Right forelimb (tissue), 1 donor: Measurements from ENCODE around the gene RTL10.
A peak's percentile ranks its signal among the peaks of the same experiment; 100 is the strongest.

Source experiments
- DNase-seq: peaks from one replicate; pipeline ENCODE4 v3.0.0-alpha.2; 2018

The RTL10 gene

DNA sequence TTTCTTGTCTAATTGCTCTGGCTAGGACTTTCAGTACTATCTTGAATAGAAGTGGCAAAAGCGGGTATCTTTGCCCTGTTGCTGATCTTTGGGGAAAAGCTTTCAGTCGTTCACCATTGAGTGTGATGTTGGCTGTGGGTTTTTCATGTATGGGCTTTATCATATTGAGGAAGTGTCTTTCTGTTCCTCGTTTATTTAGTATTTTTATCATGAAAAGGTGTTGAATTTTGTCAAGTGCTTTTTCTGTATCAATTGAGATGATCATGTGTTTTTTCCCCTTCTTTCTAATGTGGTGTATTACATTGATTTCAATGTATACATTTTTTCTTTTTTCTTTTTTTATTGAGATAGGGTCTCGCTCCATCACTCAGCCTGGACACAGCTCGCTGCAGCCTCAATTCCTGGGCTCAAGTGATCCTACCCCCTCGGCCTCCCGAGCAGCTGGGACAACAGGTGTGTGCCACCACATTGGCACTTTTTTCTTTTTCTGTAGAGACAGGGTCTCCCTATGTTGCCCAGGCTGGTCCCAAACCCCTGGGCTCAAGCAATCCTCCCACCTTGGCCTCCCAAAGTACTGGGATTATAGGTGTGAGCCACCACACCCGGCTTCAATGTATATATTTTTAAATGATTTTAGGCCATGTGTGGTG, 5.3 kb upstream of the RTL10 start:
- no peak for DNase-seq

- no peak for DNase-seq
Observed at GRCh38 chr22:19857382-19857781, 2.7 kb upstream of the RTL10 start.

DNA sequence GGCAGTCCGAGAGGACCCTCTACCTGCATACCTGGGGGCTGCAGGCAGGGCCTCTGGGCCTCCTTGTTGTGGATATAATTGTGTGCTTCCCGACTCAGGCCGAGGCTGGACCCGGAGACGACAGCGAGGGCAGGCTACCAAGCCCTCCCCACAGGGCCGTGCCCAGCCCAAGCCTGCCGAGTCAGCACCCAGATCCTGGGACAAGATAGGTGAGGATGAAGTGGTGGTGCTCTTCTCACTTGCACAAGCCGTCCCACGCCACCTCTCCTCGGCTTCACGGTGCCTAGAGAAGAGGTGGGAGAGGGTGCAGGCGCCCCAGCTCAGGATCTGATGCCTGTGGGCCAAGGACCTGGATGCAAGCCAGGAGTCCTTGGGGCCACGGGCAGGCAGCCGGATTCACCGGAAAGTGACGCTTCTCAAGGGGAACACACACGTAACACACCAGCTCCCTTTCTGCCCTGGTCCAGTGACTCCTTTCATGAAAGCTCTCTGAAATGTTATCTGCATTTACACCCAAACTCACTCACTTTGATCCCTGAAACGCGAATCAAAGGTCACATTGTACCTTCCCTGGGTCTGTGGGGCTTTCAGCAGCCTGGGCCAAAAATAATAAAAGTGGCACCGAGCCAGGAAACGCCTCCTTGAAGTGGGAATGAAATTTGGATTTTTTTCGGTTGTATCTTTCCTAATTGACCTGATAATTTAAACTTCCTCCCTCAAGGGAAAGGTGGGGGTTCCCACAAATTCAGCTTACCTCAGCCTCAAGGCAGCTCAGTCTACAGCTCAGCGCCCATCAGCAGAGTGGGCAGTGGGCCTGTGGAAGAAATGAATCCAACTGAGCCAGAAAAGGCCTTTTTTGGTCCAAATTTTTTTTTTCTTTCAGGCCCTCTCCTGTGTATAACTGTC, 1.1 kb upstream of the RTL10 start:
- peak; percentile 52 for DNase-seq

DNA sequence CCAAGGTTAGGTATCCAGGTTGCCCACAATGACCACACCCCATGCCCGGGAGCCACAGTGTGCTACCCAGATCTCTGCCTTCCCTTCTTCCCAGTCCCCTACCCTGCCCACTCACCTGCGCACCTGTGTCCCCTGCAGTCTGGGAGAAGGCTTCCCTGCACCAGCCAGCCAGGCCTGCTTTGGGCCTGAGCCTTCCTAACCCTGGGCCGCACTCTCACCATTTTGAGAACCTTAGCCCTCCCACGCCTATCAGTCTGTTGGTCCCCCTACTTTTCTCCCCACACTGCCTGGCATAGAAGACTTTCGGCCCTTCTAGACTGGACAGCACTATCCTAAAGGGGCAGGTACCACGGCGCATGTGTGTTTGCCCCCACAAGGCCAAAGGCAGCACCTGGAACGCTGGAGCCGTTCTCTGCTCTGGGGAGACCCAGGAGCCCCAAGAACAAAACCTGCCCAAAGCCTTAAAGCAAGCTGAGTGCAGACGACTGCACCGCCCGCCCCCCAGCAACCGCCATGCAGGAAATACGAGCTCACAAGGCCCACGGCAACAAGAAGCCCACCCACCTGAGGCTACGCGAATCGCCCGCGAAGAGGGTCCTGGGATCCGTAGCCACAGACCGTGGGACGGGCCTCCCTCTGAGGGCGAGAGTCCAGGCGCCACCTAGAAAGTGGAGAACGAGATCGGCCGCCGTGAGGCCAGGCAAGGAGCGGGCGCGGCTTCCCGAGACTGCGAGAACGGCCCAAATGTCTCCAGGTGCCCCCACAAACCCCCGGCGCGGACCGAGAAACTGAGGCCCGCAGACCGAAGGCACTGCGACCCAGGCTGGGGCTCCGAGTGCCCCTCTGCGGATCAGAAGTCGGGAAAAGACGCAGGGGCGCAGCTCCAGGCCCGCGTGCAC, 546 bp downstream of the RTL10 start:
- no peak for DNase-seq

GRCh38 chr22:19853058-19853878, 1.4 kb downstream of the RTL10 start:
- DNase-seq = no peak

- DNase-seq = no peak
Observed at GRCh38 chr22:19852177-19852781, 2.4 kb downstream of the RTL10 start.

- DNase-seq = no peak
Observed at GRCh38 chr22:19851291-19852176, 3.1 kb downstream of the RTL10 start.

GRCh38 chr22:19850763-19851109, 3.9 kb downstream of the RTL10 start:
- DNase-seq = no peak

- DNase-seq = no peak
Observed at GRCh38 chr22:19849835-19850762, 4.6 kb downstream of the RTL10 start.

DNA sequence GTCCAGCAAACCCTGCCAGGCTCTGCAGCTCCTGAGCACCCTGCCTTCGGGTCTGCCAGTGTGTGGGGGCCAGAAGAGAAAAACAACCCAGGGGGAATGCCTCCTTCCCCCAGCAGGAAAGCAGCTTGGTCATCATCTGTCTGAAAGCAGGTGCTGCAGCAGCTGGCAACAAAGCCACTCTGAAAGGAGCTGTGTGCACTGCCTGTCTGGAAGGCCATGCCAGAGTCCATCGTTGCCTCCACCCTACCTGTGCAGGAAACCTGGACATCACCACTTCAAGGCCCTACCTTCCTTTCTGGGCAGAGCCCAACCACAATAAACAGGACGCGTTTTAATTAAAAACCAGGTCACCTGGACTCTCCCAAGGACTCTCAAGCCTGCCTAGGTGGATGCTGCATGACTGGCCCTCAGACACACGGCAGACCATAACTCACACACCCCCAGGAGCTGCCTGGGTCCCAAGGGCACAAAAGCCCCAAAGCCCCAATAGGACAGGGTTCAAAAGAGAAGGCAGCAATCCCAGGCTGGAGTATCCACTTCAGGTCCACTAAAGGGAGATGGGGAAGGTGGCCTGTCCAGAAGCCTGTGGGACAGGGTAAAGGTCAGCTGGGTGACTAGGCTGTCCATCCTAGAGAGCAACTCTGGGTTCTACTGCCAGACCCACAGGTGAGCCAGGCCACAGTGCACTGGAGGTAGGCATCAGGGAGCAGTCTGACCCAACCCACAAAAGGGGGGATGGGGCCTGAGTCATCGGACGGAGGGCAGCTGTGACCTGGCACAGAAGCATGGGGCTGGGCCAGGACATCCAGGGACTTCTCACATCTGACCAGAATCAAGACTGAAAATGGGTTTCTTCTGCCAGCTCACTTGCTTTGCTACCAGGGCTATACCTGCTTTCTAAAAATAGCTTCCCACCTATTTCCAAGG, 6.1 kb downstream of the RTL10 start:
- no peak for DNase-seq

DNA sequence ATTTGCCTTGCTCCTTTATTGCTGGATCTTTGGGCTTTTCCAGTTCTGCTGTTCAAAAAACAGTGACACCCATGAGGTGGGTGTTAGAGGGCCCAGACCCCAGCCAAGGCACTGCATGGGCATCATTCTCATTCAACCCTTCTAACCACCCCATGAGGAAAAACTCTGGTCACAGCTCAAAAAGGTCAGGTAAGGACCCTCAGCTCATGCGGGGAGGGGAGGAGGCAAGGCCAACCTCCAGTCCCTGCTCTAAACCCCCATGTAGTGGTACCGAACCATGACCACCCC, 7.4 kb downstream of the RTL10 start:
- DNase-seq = no peak

DNA sequence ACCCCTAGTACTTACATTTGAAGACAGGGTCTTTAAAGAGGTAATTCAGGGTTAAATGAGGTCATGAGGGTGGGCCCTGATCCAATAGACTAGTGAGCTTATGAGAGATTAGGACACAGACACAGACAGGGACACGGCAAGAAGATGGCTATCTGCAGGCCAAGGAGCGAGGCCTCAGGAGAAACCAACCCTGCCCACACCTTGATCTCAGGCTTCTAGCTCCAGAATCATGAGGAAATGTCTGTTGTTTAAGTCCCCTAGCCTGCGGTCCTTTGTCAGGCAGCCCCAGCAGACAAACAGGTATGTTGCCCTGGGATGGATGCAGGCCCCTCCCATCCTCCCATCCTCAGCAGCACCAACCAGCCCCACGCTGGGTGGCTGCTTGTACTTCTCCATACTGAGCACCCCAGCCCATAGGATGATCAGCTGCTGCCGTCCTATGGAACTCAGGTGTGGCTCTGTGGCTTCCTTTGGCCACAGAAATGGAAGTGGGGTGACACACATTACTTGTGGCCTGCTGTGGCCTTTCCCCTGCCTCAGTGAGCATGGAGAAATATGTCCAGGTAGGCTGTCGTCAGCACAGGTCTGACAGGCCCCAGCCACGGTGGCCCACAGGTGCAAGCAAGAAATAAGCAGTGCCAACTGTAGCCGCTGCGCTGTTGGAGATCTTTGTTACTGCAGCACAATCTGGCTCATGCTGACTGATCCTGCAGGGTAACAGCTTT, 7.9 kb downstream of the RTL10 start:
- DNase-seq = no peak

GRCh38 chr22:19845054-19845722, 9.5 kb downstream of the RTL10 start:
- DNase-seq = no peak

DNA sequence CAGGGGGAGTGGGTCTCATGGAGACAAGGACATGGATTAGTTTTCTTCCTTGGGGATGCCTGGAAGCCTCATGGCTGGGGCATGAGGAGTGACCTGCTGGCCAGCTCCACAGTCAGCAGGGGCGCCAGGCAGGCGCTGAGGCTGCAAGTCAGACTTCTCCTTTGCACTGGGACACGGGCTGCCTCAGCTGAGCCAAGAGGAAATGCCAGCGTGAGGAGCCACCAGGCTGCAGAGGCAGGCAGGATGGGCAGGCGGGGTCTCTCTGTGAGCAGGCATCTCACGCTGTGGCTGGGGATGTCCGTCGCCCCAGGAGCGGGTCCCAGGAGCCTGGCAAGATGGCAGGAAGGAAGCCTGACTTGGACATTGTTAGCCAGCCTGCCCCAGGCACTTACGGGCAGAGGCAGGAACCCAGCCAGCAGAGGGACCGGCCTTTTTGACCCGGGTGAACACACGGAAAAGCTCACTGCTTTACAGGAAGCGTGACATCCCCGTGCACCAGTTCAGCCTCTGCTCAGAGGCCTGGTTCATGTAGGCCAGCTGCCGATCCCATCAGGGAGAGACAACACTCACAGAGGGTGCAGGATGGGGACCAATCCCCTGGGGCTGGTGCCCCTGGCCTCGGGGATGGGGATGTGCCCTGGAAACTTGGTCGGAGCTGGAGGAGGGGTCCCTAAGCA, 10.2 kb downstream of the RTL10 start:
- peak; percentile 59 for DNase-seq

DNA sequence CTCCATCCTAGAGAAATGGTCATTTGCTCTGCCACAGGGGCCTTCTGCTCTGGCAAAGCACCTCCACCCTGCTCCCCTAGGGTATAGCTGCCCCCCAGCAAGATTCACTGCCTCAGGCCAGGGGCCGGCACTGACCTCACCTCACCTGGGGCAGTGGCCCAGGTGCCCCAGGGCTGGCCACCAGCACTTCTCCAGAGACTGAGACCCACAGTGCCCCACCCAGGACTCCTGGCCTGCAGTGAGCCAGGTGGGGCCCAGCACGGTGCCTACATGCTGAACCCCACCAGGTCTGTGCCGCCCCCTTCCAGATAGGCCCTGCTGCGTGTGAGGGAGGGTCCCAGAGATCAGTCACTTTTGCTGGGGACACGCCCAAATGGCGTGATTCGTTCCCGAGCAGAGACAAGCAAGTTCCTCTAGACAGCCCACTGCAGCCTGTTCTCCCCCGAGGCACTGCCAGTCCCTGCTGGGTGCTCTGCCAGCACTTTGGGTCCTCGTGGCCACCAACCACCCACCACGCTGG, 10.8 kb downstream of the RTL10 start:
- DNase-seq = peak; percentile 41

DNA sequence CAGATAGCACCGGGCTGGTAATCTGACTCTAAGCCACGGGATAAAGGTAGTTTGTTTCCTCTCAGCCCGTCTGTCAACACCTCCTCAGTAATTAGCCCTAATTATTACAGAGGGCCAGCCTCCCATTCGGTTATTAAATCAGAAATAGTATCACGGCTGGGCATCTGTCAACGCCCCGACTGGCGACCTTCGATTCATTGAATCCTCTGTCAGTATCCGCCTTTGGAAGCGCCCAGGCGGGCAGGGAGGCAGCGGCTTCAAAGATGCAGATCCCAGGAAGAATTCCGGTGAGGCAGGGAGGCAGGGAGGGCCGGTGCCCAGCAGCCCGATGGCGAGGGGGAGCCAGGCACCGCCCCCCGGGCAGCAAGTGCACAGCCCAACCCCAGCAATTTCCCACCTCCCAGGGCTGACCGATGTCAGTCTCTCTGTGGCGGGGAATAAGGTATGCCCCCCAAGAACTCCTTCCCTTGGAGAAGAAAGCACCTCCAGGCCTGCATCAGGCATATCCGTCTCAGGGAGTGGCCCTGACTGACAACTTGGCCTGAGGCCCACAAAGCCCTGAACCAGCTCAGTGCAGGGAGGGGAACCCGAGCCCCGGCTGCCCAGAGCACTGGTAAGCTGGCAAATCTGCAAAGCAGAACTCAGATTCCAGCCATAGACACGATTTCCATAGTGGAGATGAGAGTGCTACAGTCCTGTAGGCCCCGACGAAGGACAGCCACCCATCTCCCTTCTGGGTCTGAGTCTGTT, 11.4 kb downstream of the RTL10 start:
- no peak for DNase-seq
